Right lobe of liver (tissue), 6 donors: ENCODE data around the gene PSME3IP1. TPM values are rescaled to one million over a fixed set of nuclear protein-coding genes. Genes with fewer than 3 reads are reported as not detected.

Source experiments
- ATAC-seq, 4 donors: fragments of 200-7000 bp; cut with Tn5 transposase; one replicate each; pipeline ENCODE4 v1.9.1; 2020; ENCODE audit warnings: mild to moderate bottlenecking in 4 of 4, moderate library complexity in 4 of 4
- DNase-seq, 3 donors: peaks; one replicate each; pipeline ENCODE4 v3.0.0-alpha.2; 2020
- H3K27ac ChIP-seq, 3 donors: fragments of 200-600 bp; one replicate each; pipeline ENCODE4 v1.8.0; 2022
- H3K27me3 ChIP-seq, 2 donors: fragments of 200-600 bp; one replicate each; pipeline ENCODE4 v1.8.0; 2022
- H3K36me3 ChIP-seq, 4 donors: fragments of 200-600 bp; sonication (generic) in 1 of 4; one replicate each; pipeline versions ENCODE4 v1.5.1 to v1.8.0; 2017 to 2022; ENCODE audit warnings: control low read depth in 1 of 4
- H3K4me1 ChIP-seq, 4 donors: fragments of 200-600 bp; sonication (generic) in 1 of 4; one replicate each; pipeline versions ENCODE4 v1.5.1 to v1.8.0; 2017 to 2022; ENCODE audit warnings: control low read depth in 1 of 4
- H3K4me3 ChIP-seq, 3 donors: fragments of 200-600 bp; one replicate each; pipeline ENCODE4 v1.8.0; 2022
- H3K9me3 ChIP-seq, 4 donors: fragments of 200-600 bp; sonication (generic) in 1 of 4; one replicate each; pipeline versions ENCODE4 v1.5.1 to v1.8.0; 2017 to 2022; ENCODE audit warnings: control low read depth in 1 of 4
- POLR2A ChIP-seq: fragments of 450-650 bp; IDR thresholded peaks from one replicate; pipeline ENCODE4 v1.6.1; 2017; ENCODE audit warnings: antibody characterized with exemption, mild to moderate bottlenecking
- WGBS: methylation state at CpG from one replicate; pipeline ENCODE4 v1.1.6; 2018; ENCODE audit warnings: low coverage, low lambda C conversion rate; ENCODE audit not compliant: insufficient coverage; ENCODE audit errors: missing lambda C conversion rate; 5-methylcytosine and 5-hydroxymethylcytosine counted together
- intact Hi-C, 2 donors: fragments of 100-400 bp; cut with DNase I; formaldehyde crosslinking; loops; one replicate each; pipeline versions ENCODE4 v1.11.2 to v1.14.1; 2022
- total RNA-seq, 6 experiments: library from RNA; depleted of rRNA in 2 of 6; stranded (reverse); fragments of >200 nt in 2 of 6; fragmentation: NEBNext Ultra II Directional in 3 of 6; extraction: Animal tissue kit (Norgen Biotek cat#: 25700) in 3 of 6; gene quantifications; one replicate each; pipeline versions ENCODE4 v1.1.0 to v1.2.4, GENCODE V29; 2016 to 2023
- TF ChIP-seq, protein P1 (sequence below), 4 donors: fragments of 200-600 bp in 3 of 4; fragments of 450-650 bp in 1 of 4; IDR thresholded peaks; one replicate each; pipeline versions ENCODE4 v1.5.1 to v1.8.0; 2016 to 2022; ENCODE audit warnings: antibody characterized with exemption in 4 of 4, mild to moderate bottlenecking in 2 of 4
- donor health status: DM: no; HTN: yes; CAD: no.
- donor health status: DM: no; HTN: no; CAD: no.
- donor health status: DM: no; HTN: no; CAD: no.
- donor health status: DM: no; HTN: yes; CAD: no.
- donor health status: DM: no; HTN: yes; CAD: no.

PSME3IP1 gene
- total RNA-seq, 6 experiments from 2014 or later = 26.2 to 61.8 (median 34.5) TPM

DNA sequence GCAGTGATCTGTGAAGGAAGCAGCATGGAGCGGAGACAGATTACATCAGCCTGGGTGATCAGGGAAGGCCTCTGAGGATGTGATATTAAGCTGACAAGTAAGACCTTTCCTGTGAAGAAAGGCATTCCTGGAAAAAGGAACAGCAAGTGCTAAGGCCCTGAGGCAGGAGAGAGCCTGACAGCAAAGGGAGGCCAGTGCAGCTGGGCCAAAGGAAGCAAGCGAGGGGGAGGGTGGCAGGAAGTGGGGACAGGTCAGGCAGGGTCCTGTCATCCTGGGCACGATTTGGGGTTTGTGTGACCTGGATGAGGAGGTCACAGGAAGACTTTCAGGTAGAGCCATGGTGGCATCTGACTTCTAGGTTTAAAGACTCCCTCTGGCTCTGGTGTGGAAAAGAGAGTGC, 81.1 kb downstream of the PSME3IP1 start:
- no peak overlapping the region for H3K27ac ChIP-seq
- 38% methylated on average over 2 of the region's 3 CpGs for WGBS
- ATAC-seq = peak in 1 of 4 donors; percentile 13

DNA sequence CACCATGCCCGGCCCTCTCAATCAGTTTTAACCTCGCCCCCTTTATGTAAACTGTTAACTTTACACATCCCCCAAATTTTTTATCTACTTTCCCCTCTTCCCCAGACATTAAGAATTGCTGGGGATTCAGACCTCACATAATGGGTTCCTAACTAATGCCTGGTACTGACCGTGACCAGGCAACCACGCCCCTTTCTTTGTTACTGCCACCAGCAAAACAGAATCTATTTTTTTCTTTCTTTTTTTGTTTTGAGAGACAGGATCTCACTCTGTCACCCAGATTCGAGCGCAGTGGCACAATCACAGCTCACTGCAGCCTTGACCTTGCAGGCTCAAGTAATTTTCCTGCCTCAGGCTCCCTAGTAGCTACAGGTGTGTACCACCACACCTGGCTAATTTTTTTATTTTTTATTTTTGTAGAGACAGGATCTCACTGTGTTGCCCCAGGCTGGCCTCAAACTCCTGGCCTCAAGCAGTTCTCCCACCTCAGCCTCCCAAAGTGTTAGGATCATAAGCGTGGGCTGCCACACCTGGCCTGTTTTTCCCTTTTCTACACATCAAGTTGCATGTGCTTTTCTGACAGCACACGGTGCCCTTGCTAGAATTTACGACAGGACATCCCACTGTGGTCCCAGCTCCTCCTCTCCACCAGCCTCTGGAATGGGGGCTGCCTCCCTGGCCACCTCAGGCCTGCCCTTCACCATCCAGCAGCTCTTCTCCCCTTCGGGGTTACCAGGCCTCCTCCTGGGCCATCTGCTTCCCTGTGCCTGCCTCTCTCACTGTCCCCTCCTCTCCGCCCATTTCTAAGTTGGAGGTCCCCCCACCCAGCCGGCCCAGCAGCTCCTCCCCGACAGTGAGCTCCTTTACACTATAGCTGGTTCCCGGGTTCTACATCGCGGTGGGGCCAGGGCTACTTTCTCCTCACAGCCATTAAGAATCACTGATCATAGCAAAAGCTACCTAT, 82.7 kb downstream of the PSME3IP1 start:
- Histone ChIP-seq H3K36me3 (no peaks in the 10 kb centered on the region), H3K4me3 (no peak overlapping the region), H3K27ac (no peak overlapping the region), H3K4me1 (no peaks in the 10 kb centered on the region), H3K27me3 (no peaks in the 10 kb centered on the region), H3K9me3 (no peaks in the 10 kb centered on the region)
- ATAC-seq (no peak), DNase-seq (no peak)
- WGBS = 77% methylated on average over 16 of the region's 16 CpGs
- intact Hi-C loops = no loop called here
- TF ChIP-seq, protein P1, sequence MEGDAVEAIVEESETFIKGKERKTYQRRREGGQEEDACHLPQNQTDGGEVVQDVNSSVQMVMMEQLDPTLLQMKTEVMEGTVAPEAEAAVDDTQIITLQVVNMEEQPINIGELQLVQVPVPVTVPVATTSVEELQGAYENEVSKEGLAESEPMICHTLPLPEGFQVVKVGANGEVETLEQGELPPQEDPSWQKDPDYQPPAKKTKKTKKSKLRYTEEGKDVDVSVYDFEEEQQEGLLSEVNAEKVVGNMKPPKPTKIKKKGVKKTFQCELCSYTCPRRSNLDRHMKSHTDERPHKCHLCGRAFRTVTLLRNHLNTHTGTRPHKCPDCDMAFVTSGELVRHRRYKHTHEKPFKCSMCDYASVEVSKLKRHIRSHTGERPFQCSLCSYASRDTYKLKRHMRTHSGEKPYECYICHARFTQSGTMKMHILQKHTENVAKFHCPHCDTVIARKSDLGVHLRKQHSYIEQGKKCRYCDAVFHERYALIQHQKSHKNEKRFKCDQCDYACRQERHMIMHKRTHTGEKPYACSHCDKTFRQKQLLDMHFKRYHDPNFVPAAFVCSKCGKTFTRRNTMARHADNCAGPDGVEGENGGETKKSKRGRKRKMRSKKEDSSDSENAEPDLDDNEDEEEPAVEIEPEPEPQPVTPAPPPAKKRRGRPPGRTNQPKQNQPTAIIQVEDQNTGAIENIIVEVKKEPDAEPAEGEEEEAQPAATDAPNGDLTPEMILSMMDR (IDR thresholded peaks at IDR 0.05) = no peak
- TF ChIP-seq POLR2A = no peak

More for the DNA sequence above, 81.1 kb downstream of the PSME3IP1 start:
- no peaks in the 10 kb centered on the region for H3K27me3 ChIP-seq
- no peak for DNase-seq
- intact Hi-C loops = no loop called here
- H3K36me3 ChIP-seq = no peaks in the 10 kb centered on the region
- TF ChIP-seq, protein P1 (IDR thresholded peaks at IDR 0.05) = no peak
- TF ChIP-seq POLR2A = no peak
- no peak overlapping the region for H3K4me3 ChIP-seq
- H3K9me3 ChIP-seq = no peaks in the 10 kb centered on the region
- no peaks in the 10 kb centered on the region for H3K4me1 ChIP-seq

Other genes starting within 250 kb of the PSME3IP1 start
- 10 to 100 TPM in 1 of 6 experiments, 1 to 10 TPM in 4, under 1 TPM in 1; 0.62 to 11.8 (median 4.7) TPM for gene CETP, start 224.1 kb downstream of the PSME3IP1 start, total RNA-seq
- gene NLRC5, start 196.5 kb downstream of the PSME3IP1 start, total RNA-seq = 10 to 100 TPM in 5 of 6 experiments, 1 to 10 TPM in 1; 4.6 to 25.2 (median 13.3) TPM
- 10 to 100 TPM in 3 of 6 experiments, 1 to 10 TPM in 3; 4.0 to 10.9 (median 9.7) TPM for gene CPNE2, start 93.5 kb downstream of the PSME3IP1 start, total RNA-seq
- 10 to 100 TPM; 18.0 to 26.1 (median 22.9) TPM for gene RSPRY1, start 290 bp upstream of the PSME3IP1 start, total RNA-seq
- 10 to 100 TPM; 19.3 to 26.8 (median 22.0) TPM for gene ARL2BP, start 59.2 kb upstream of the PSME3IP1 start, total RNA-seq
- gene PLLP, start 98.6 kb upstream of the PSME3IP1 start, total RNA-seq = 1 to 10 TPM; 2.1 to 7.4 (median 3.8) TPM
- under 1 TPM in 2 of 6 experiments, not detected in 4; 0.12 to 0.16 TPM for gene CCL22, start 172.7 kb upstream of the PSME3IP1 start, total RNA-seq
- 10 to 100 TPM in 3 of 6 experiments, 1 to 10 TPM in 3; 3.3 to 20.5 (median 9.8) TPM for gene CX3CL1, start 186.5 kb upstream of the PSME3IP1 start, total RNA-seq
- not detected for gene CCL17, start 218.7 kb upstream of the PSME3IP1 start, total RNA-seq